Vagina (tissue), 2 donors: ENCODE measurements around the gene NUP210L.
"Not testable (repeated sequence)": the region's sequence is repeated elsewhere in the genome, so short reads cannot be mapped to it uniquely, and the experiment has no call there.

Experiments
- CTCF ChIP-seq, 3 experiments: fragments of 450-650 bp in 2 of 3; fragments of 200-600 bp in 1 of 3; sonication (generic) in 1 of 3; IDR thresholded peaks; one replicate each; pipeline ENCODE4 v1.5.1; 2017 to 2019; ENCODE audit warnings: antibody characterized with exemption in 3 of 3, mild to moderate bottlenecking in 2 of 3, moderate library complexity in 2 of 3
- POLR2A ChIP-seq, 2 donors: fragments of 450-650 bp; IDR thresholded peaks; one replicate each; pipeline ENCODE4 v1.6.1; 2017; ENCODE audit warnings: antibody characterized with exemption in 2 of 2, mild to moderate bottlenecking in 2 of 2, moderate library complexity in 2 of 2
- POLR2AphosphoS5 ChIP-seq, 2 donors: sonication (generic); formaldehyde crosslinking; IDR thresholded peaks; one replicate each; pipeline ENCODE4 v1.9.0; 2017; ENCODE audit warnings: antibody characterized with exemption in 2 of 2, mild to moderate bottlenecking in 2 of 2, low read depth in 1 of 2; ENCODE audit not compliant: insufficient read depth in 1 of 2

GRCh38 chr1:154012543-154012942 lies 142.3 kb downstream of the NUP210L start:
- not testable (repeated sequence) for TF ChIP-seq POLR2AphosphoS5 (IDR thresholded peaks at IDR 0.05; ENCODE audit: insufficient read depth in 1 of 2, low read depth in 1 of 2); CTCF (IDR thresholded peaks at IDR 0.05); POLR2A (IDR thresholded peaks at IDR 0.05)
